B cell (primary cell): ENCODE results near the gene SLC27A3.
A peak's percentile ranks its signal among the peaks of the same experiment; 100 is the strongest.

ENCODE experiments used
- CTCF ChIP-seq: fragments of 200-600 bp; IDR thresholded peaks from one replicate; pipeline ENCODE4 v1.8.0; 2022; ENCODE audit warnings: antibody characterized with exemption, mild to moderate bottlenecking
- EZH2 ChIP-seq: IDR thresholded peaks from 2 replicates; pipeline ENCODE4 v1.6.1; 2012; ENCODE audit warnings: borderline replicate concordance, low read depth, mild to moderate bottlenecking, moderate library complexity, low read length; ENCODE audit not compliant: insufficient read depth, poor library complexity, severe bottlenecking

- TF ChIP-seq CTCF (peak; percentile 91), EZH2 (no peak)
These were observed 25.7 kb upstream of the SLC27A3 start for GRCh38 chr1:153749408-153750005.
